HG02884 (cell line): Measurements from ENCODE around the gene DISP2.

Experiments used
- ATAC-seq: cut with Tn5 transposase; IDR thresholded peaks from one replicate; pipeline ENCODE4 v1.9.1; 2021; ENCODE audit warnings: mild to moderate bottlenecking, moderate library complexity; ENCODE audit not compliant: unreplicated experiment

The DISP2 gene

DNA sequence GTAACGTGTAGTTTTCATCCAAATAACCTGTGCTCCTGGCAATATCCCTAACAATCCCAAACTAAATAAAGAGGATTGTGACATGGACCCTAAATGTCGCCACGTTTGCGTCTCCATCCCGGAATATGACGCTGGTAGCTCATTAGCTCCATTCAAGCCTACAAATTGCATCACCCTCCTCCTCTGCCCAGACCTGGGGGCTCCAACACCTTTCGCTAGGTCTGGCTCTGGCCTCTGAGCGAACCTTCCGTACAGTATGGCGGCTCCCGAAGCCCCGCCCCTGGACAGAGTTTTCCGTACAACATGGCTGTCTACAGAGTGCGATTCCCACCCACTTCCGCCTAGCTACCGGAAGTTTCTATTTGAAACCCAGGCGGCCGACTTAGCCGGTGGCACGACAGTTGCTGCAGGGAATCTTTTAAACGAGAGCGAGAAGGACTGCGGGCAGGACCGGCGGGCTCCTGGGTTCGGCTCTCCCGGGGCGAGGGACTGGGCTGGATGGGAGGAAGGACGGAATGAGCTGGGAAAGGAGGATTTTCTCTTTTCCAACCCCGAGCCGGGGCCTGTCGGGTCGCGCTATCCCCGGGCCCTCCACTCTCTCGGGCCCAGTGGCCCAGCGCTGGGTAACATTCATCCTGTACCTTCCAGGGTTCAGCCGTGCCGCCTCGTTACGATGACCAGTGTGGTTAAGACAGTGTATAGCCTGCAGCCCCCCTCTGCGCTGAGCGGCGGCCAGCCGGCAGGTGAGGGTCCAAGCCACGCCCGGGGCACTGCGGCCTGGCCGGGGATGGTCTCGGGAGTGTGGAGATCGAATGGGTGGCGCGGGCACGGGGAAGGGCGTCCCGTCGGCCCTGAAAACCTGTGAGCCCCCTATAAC is 24.8 kb downstream of the DISP2 start, which contains the start of gene KNSTRN:
Gene KNSTRN (plus strand): TSS at position 142 of the 877 bp plus-strand sequence. CDS start 115 bp downstream, at position 257.
- peak; percentile 96 for ATAC-seq

DNA sequence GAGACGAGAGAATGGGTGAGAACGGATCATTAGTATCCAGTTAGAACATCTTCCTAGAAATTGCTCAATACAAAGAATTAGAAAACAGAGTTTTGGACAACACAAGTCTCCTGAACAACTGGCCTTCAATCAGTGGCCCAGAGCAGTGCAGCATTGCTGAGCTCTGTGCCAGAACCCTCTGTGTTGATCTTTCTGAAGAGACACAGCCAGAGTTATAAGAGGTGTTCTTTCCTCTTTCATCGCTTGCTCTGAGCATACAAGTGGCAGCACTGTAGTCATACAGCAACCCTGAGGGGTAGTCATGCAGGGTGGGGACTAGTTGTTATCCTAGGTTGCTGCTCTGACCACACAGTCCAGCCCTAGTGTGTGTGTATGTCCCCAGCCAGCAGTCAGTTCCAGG is 28.5 kb downstream of the DISP2 start:
- no peak for ATAC-seq

DNA sequence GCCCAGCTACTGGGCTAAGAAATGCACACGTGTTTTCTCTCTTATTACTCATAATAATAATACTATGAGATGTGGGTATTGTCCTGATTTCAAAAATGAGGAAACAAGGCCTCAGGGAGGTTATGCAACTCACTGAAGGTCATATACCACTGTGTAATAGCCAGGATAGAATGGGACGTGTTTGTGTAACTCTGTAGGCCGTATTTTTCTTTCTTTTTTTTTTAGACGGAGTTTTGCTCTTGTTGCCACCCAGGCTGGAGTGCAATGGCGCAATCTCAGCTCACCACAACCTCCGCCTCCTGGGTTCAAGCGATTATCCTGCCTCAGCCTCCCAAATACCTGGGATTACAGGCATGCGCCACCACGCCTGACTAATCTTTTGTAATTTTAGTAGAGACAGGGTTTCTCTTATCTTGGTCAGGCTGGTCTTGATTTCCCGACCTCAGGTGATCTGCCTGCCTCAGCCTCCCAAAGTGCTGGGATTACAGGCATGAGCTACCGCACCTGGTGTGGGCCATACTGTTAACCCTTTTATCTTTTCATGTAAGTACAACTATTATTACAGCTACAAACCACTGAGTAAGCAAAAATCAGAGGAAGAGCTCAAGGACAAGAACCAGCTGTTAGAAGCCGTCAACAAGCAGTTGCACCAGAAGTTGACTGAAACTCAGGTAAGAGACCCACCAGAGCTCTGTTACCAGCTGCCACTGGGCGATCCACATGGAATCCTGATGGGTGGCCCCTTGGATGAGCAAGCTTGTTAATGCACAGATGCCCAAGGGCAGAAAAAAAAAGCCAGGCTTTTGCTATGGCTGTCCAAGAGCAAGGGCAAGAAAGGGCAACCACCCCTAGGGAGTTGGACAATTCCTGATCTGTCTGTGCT is 31.2 kb downstream of the DISP2 start:
- no peak for ATAC-seq

DNA sequence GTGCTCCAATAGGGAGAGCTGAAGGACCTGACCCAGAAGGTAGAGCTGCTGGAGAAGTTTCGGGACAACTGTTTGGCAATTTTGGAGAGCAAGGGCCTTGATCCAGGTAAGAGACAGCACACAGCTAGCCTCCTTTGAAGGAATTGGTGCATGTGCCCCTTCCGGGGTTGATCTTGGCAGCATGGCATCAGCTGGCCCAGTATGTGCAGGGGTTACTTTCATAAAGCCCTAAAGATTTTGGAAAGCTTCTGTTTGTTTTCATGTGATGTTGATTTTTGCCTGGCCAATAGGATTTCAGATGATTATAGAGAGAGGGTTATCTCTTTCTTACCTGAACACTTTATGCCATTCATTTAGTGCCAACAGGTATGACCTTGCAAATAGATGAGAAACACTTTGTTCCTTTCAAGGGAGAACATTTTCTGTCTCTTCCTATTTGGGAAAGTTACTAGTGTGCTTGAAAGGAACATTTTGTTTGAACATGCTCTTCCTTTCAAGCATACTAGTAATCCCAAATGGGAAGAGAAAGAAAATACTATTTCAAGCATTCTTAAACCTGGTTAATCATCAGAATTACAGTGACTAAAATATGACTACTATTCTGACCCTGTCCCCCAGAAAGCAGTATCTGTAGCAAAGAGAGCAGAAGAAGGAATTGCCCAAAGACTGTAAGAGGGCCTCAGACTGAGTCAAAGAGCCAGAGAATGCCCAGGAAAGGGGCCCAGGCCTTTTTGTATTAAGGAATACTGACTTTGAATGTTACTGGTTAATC is 32.0 kb downstream of the DISP2 start:
- ATAC-seq: no peak

DNA sequence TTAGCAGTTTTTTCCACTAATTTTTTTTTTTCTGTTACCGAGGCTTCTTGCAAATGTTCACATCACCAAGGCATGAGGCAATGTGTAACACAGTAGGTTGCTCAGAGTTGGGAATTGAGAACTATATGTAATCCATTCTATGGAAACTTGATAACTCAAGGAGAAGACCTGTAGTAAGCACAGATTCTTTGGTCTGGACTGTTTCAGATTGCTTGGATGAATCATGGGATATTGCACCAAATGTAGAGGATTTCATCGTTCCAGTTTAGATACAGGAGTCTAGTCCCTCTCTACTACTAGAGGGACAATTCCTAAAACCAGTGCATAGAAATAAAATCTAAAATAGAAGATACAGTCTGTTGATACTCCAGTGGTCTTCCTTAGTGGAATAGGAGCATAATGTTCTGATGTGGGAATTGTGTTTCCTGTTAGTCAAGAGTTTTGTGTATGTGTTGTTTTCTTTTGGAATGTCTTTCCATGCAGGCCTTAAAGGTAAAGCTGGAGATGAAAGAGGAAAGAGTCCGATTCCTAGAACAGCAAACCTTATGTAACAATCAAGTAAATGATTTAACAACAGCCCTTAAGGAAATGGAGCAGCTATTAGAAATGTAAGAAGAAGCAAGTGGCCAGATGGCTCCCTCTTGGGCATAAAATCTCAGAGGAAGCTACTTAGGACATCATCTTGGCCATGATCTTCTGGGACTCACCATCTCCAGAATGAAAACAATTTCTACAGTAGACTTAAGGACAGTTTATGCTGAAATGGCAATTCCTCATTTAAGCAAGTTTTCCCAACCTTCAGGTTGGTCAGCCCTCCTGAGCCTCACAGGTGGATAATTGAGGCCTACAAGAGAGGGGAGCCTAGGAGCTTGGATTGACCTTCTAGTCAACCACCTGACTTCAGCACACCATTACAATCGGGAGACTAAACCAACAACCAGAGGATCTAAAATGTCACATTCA is 35.2 kb downstream of the DISP2 start:
- no peak for ATAC-seq

DNA sequence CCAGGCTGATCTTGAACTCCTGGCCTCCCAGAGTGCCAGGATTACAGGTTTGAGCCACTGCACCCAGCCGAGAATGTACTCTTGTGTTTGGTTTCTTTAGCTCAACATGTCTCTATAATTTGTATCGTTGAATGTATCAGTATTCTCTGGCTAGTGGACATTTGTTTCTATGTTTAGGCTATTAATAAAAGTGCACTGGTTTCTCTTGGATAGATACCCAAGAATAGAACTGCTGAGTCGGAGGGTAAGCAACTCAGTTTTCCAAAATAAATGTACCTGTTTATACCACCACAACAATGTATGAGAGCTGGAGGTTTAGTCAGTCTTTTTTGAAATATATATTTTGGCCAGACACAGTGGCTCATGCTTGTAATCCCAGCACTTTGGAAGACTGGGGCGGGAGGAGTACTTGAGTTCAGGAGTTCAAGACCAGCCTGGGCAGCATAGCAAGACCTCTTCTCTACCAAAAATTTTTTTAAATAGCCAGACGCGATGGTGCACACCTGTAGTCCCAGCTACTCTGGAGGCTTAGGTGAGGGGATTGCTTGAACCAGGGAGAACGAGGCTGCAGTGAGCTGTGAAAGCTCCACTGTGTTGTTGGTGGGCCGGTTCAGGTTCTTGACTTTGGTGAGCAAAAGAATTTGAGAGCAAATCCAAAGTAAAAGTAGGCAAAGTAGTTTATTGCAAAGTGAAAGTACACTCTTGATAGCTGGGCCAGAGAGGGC is 39.8 kb downstream of the DISP2 start:
- ATAC-seq: no peak

DNA sequence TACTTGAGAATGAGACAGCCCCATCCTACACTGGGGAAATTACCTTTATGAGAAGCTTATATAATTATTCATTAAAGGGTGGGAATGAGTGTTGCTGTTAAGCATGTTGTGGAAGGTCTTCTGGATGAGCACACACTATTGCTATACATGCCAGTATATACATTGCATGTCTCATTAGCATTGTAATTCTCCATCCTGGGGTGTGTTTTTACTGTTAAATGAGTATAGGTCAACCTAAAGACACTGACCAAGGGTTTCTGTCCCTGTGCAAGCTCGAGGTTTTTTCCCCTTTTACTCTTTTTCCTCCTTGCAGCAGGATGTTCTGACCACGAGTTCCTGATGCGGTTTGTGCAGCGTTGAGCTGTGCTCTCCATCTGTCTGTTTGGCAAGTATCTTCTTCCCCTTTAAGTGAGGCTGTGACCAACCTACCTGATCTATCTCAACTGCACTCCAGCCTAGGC is 40.4 kb downstream of the DISP2 start:
- peak; percentile 75 for ATAC-seq

DNA sequence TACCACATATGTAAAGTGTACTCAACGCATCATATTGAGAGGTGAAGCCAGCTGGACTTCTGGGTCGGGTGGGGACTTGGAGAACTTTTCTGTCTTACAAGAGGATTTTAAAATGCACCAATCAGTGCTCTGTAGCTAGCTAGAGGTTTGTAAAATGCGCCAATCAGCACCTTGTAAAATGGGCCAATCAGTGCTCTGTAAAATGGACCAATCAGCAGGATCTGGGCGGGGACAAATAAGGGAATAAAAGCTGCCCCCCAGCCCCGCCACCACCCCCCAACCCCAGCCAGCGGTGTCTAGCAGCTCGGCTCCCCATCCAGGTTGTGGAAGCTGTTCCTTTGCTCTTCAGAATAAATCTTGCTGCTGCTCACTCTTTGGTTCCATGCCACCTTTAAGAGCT is 41.4 kb downstream of the DISP2 start:
- no peak for ATAC-seq

DNA sequence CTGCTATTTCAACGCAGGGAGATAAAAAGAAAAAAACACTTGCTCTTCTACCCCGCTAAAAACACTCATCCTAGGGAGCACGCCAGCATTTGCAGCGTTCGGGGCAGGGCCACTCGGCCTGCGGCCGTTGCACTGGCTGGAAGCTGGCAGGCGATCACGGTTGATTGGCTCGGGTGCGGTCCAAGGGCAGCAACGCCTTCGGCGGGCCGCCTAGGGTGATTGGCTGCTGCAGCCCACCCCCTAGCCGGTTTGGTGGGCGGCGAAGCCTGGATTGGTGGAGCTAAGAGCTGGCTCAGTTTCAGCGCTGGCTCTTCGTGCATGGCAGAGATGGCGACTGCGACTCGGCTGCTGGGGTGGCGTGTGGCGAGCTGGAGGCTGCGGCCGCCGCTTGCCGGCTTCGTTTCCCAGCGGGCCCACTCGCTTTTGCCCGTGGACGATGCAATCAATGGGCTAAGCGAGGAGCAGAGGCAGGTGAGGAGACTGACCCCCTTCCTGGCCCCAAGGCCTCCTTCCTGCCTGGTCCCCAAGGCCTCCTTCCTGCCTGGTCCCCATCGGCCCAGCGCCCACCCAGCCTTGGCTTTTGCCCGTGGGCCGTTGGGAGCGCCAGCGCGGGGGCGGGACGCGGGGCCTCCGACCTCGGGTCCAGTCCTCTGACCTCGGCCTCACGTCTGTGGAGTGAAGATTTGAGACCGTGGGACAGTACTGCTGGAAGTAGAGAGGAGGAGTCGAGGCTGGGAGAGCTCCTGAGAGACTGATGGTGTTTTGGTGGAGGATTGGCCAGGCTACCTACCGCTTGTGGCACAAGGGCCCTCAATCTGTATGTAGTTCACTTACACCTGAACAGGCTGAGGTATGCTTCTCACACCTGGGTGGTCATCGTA is 47.7 kb downstream of the DISP2 start, which contains the start of gene IVD:
Gene IVD (plus strand): TSS at position 295 of the 881 bp plus-strand sequence. CDS start 33 bp downstream, at position 328.
- ATAC-seq: peak; percentile 83

DNA sequence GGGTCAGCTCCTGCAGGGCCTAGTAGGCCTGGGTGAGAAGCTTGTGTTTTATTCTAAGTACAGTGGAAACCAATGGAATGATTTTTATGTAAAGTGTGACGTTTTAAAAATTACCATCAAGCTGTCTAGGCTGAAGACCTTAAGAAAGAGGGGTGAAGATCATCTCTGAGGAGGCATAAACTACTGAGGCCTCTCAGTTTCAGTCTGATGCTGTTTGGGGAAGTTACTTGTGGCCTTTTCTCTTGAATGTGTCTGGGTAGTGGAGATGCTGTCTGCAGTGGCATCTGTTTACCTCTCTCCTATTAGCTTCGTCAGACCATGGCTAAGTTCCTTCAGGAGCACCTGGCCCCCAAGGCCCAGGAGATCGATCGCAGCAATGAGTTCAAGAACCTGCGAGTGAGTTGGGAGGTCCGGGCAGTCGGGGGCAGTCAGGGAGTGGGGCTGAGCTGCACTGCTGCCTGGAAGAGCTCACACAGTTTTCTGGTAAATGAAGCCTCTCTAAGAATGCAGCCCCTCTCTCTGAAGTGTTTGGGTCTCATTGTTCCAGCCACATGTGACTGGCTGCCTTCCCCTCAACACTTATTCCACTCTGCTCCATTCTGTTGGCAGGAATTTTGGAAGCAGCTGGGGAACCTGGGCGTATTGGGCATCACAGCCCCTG is 49.4 kb downstream of the DISP2 start:
- peak; percentile 61 for ATAC-seq

DNA sequence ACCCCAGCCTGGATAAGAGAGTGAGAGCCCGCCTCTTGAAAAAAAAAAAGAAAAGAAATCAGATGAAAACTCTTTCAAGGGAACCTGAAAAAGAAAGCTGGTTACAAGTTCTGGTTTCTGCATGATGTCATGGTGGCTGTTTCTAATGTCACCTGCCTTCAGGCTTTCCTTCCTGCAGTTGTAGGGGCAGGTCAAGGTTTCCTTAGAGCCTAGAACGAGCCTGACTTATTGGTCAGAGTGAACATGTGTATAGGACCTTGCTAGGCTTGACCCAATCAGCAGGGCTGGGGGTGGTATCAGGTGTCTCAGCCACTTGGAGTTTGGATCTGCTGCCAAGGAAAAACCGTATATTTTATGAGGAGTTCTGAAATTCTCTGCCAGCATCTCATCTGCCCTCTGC is 51.3 kb downstream of the DISP2 start:
- no peak for ATAC-seq

DNA sequence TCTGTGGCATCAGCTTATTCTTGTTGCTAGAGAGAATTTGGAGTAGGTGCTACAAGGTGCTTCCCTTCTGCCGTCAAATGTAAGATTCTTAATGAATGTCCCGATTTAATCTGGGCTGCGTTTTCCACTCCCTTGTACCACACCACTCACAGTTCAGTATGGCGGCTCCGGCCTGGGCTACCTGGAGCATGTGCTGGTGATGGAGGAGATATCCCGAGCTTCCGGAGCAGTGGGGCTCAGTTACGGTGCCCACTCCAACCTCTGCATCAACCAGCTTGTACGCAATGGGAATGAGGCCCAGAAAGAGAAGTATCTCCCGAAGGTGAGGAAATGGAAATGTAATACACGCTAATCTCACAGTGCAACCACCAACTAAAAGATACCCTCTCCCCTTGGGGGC is 52.5 kb downstream of the DISP2 start:
- ATAC-seq: no peak

DNA sequence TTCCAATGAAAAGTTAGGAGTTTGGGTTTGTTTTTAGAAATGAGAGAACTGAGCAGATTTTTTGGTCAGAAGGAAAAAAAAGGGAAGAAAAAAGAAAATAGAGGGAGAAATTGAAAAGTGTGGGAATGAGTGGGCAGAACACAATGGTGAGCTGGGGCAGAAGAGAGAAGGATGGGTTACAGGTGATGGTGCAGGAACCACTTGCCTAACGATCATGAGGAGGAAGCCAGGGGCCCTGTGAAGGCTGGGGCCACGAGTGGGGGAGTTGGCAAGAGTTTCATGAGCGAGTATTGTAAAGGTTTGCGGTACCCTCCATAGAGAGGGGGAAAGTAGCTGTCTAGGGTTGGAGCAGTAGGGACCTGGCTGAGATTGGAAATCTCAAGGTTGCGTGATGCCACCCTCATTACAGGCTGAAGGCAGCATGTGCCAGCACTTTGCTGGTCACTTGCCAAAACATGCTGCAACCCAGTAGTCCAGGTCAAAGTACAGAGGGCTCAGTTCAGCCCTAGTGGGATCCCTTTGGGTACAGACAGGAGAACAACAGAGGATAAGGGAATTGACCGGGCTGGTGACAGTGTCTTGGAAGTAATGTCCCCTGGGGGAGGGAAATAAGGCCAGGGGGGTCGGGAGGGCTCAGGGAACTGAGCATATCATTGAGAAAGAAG is 54.2 kb downstream of the DISP2 start:
- ATAC-seq: no peak

DNA sequence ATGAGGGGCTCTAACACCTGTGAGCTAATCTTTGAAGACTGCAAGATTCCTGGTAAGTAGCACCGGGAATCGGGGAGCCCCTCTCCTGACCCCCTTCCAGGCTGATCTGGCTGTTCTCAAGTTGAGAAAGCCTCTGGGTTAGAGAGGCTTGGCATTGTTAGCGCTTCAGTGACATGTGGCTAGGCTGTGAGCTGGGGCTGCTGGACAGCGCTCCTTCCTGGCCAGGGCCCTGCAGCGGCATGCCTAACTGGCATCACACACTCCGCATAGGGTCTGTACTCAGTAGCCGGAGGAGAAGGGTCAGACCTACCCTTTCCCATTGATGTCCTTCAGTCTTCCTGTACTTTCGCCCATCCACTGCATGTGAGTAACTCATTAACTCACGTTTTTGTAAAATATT is 55.0 kb downstream of the DISP2 start:
- ATAC-seq: no peak

DNA sequence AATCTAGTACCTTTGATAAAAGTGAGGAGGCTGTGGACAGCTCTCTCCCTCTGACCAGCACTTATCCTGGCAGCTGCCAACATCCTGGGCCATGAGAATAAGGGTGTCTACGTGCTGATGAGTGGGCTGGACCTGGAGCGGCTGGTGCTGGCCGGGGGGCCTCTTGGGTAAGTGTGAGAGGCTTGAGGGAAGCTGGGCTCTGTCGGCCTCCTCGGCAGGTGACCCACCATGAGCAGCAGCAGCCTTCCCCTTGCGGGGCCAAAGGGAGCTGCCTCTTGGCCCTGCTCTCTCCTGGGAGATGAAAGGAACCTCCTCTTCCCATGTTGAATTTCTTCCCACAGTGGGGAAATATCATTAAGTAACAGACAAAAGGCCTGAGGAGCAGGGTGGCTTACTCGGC is 56.8 kb downstream of the DISP2 start:
- no peak for ATAC-seq

DNA sequence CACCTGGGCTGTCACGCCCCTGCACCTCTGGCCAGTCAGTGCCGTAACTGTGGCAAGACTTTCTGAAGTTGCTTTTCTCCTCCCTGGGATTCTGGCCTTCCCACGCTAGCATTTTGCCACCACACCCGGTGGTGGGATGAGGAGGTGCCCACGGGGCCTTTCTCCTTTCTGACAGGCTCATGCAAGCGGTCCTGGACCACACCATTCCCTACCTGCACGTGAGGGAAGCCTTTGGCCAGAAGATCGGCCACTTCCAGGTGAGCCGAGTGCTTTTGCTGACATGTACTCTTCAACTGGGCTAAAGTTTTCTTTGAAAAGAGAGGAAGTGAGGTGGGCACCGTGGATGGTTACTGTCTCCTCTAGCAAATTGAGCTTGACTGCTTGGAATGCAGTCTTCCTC is 57.2 kb downstream of the DISP2 start:
- no peak for ATAC-seq

DNA sequence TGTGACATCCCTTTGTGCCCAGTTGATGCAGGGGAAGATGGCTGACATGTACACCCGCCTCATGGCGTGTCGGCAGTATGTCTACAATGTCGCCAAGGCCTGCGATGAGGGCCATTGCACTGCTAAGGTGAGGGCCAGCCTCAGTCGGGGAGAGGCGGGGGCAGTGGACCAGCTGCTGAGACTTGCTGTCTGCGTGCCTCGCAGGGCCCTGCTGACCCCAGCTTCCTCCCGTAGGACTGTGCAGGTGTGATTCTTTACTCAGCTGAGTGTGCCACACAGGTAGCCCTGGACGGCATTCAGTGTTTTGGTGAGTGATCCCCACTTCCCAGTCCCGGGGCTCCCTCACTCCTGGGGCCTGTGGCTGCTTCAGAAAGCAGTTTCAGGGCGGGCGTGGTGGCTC is 58.0 kb downstream of the DISP2 start:
- no peak for ATAC-seq
